ENCODE measurements around the gene DRC1. TPM values are rescaled to one million over a fixed set of nuclear protein-coding genes. Genes with fewer than 3 reads are reported as not detected.

DRC1 gene
- total and polyA plus RNA-seq, 2 of the 13 experiments (the other 11 are each of a cell fraction or from before 2014, with no cell fraction given), result 0.07 TPM; not detected in 1

DNA sequence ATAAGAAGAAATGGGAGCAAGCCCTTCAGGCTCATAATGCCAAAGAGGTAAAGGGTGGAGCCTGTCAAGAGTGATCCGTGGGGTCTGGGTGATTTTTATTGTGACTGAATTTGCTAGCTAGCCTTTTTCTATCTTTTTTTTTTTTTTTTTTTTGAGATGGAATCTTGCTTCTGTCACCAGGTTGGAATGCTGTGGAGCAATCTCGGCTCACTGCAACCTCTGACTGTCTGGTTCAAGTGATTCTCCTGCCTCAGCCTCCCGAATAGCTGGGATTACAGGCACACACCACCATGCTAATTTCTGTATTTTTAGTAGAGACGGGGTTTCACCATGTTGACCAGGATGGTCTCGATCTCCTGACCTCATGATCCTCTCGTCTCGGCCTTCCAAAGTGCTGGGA, 29.1 kb downstream of the DRC1 start:
- CTCF ChIA-PET (ENCODE audit: low intra/inter-chr PET ratio, low total read pairs), result no interaction called here
- Histone ChIP-seq H3K4me1 (ENCODE audit: insufficient read depth, low read length) (no peaks in the 10 kb centered on the region), H3K27ac (ENCODE audit: extremely low read length, insufficient read depth, low read length) (no peak overlapping the region), H3K36me3 (replicated peaks in 1 of 2; ENCODE audit: control insufficient read depth in 1 of 2, insufficient read depth in 2 of 2, low read length in 2 of 2) (no peaks in the 10 kb centered on the region), H3K4me2 (ENCODE audit: low read depth, low read length) (no peak overlapping the region), H3K4me3 (replicated peaks in 1 of 3; ENCODE audit: insufficient read depth in 1 of 3, low read depth in 2 of 3, low read length in 3 of 3) (no peak overlapping the region), H3K9me3 (ENCODE audit: low read length) (no peaks in the 10 kb centered on the region), H4K20me1 (ENCODE audit: insufficient read depth, low read length) (no peaks in the 10 kb centered on the region), H3K9ac (ENCODE audit: insufficient read depth, low read depth, low read length) (no peak overlapping the region), H3K27me3 (ENCODE audit: control insufficient read depth in 1 of 2, insufficient read depth in 2 of 2, low read length in 2 of 2) (peaks cover 0 to 3% of the 10 kb centered on the region in 2 experiments; a peak in 2 of 5 replicates), H2AFZ (ENCODE audit: low read length) (no peak overlapping the region), H3K79me2 (ENCODE audit: insufficient read depth, low read length) (no peaks in the 10 kb centered on the region)
- in situ Hi-C loops (cut with HindIII; ENCODE audit: extremely low pct_ligation_motif_present, low pct_unique_long_range_greater_than_20kb), result no loop called here
- FAIRE-seq (no peak), DNase-seq (ENCODE audit: low spot score) (no peak), ATAC-seq (no peak)
- POLR2A ChIA-PET, result no interaction called here
- intact Hi-C loops (cut with micrococcal nuclease; ENCODE audit: unreplicated experiment), result no loop called here
- no peak for TF ChIP-seq MYC (CRISPR knock-in tag; IDR thresholded peaks at IDR 0.05; ENCODE audit: borderline replicate concordance)
- TF ChIP-seq PPARG (CRISPR knock-in tag; conservative IDR thresholded peaks at IDR 0.05), result no peak
- no peak for TF ChIP-seq NCOR1 (IDR thresholded peaks at IDR 0.05; ENCODE audit: borderline replicate concordance, low read length)
- TF ChIP-seq ZNF264 (CRISPR knock-in tag; IDR thresholded peaks at IDR 0.05), result no peak
- TF ChIP-seq, protein P1, sequence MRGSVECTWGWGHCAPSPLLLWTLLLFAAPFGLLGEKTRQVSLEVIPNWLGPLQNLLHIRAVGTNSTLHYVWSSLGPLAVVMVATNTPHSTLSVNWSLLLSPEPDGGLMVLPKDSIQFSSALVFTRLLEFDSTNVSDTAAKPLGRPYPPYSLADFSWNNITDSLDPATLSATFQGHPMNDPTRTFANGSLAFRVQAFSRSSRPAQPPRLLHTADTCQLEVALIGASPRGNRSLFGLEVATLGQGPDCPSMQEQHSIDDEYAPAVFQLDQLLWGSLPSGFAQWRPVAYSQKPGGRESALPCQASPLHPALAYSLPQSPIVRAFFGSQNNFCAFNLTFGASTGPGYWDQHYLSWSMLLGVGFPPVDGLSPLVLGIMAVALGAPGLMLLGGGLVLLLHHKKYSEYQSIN (CRISPR knock-in tag; IDR thresholded peaks at IDR 0.05; ENCODE audit: borderline replicate concordance), result no peak
- no peak for TF ChIP-seq GMEB2 (CRISPR knock-in tag; IDR thresholded peaks at IDR 0.05; ENCODE audit: low read depth)
- 47% methylated on average over 7 of the region's 7 CpGs for WGBS (ENCODE audit: low lambda C conversion rate)
- BruUV-seq (replicated peaks), result no TSS peak

GRCh38 chr2:26432363-26432762, 30.6 kb downstream of the DRC1 start:
- BruUV-seq (replicated peaks), result no TSS peak
- H2AFZ ChIP-seq (ENCODE audit: low read length), result no peak overlapping the region
- no peak overlapping the region for H3K4me2 ChIP-seq (ENCODE audit: low read depth, low read length)
- intact Hi-C loops (cut with micrococcal nuclease; ENCODE audit: unreplicated experiment), result no loop called here
- no peak overlapping the region for H3K4me3 ChIP-seq (replicated peaks in 1 of 3; ENCODE audit: insufficient read depth in 1 of 3, low read depth in 2 of 3, low read length in 3 of 3)
- no peak for FAIRE-seq
- no peaks in the 10 kb centered on the region for H4K20me1 ChIP-seq (ENCODE audit: insufficient read depth, low read length)
- POLR2A ChIA-PET, result interaction anchor here (1.3 kb wide), 1 partner anchor 28 kb away, joined by 3 read pairs; no protein-coding TSS in a partner anchor
- in situ Hi-C loops (cut with HindIII; ENCODE audit: extremely low pct_ligation_motif_present, low pct_unique_long_range_greater_than_20kb), result no loop called here
- H3K4me1 ChIP-seq (ENCODE audit: insufficient read depth, low read length), result no peaks in the 10 kb centered on the region
- no peaks in the 10 kb centered on the region for H3K9me3 ChIP-seq (ENCODE audit: low read length)
- no peak overlapping the region for H3K9ac ChIP-seq (ENCODE audit: insufficient read depth, low read depth, low read length)
- no peak overlapping the region for H3K27ac ChIP-seq (ENCODE audit: extremely low read length, insufficient read depth, low read length)
- H3K79me2 ChIP-seq (ENCODE audit: insufficient read depth, low read length), result no peaks in the 10 kb centered on the region
- peaks cover 2 to 3% of the 10 kb centered on the region in 2 experiments; a peak in 2 of 5 replicates for H3K27me3 ChIP-seq (ENCODE audit: control insufficient read depth in 1 of 2, insufficient read depth in 2 of 2, low read length in 2 of 2)
- ATAC-seq, result no peak
- no peaks in the 10 kb centered on the region for H3K36me3 ChIP-seq (replicated peaks in 1 of 2; ENCODE audit: control insufficient read depth in 1 of 2, insufficient read depth in 2 of 2, low read length in 2 of 2)
- CTCF ChIA-PET (ENCODE audit: low intra/inter-chr PET ratio, low total read pairs), result no interaction called here
- no peak for DNase-seq (ENCODE audit: low spot score)
- TF ChIP-seq PTBP1 (IDR thresholded peaks at IDR 0.05; ENCODE audit: low read depth, low read length, poor library complexity, severe bottlenecking) (no peak), ZNF792 (CRISPR knock-in tag; IDR thresholded peaks at IDR 0.05) (no peak), MAFK (conservative IDR thresholded peaks at IDR 0.05 in 1 of 2, IDR thresholded peaks at IDR 0.05 in 1 of 2; ENCODE audit: low read length in 2 of 2) (no peak), ZNF704 (CRISPR knock-in tag; IDR thresholded peaks at IDR 0.05; ENCODE audit: borderline replicate concordance) (no peak), ZNF235 (CRISPR knock-in tag; IDR thresholded peaks at IDR 0.05; ENCODE audit: borderline replicate concordance) (no peak)
